ENCODE data around the gene DEGS1.

DEGS1 gene

DNA sequence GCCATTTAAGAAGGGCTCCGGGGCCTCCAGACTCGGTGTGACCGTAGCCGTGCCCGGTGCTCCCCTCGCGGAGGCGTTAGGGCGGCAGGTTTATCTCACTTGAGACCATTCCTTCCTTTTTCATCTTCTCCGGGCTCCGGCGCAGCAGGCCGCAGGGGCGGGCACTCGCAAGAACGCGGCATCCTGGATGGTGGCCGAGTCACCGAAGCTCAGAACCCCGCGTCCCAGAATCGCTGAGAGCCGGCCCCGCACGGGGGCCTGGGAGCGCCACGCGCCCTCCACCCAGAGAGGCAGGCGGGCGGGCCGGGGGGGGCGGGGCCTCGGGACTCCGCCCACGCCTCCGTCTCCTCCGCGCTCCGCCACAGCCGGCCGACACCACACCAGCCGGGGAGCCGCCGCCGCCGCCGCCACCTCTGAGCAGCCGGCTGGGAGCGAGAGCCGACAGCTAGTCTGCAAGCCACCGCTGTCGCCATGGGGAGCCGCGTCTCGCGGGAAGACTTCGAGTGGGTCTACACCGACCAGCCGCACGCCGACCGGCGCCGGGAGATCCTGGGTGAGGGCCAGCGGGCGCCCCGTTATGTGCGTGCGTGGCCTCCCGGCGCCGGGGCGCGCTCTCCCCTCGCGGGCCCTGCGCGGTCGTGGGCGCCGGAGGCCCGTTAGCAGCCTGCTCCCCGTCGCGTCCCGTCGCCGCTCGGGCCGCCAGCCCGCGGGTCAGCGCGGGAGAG lies at the start of gene DEGS1:
Gene DEGS1, plus strand, starts transcription at position 375 of the 725 bp plus-strand sequence. Its CDS starts 97 bp downstream, at position 472.
- DNase-seq, result peak; percentile 86

DNA sequence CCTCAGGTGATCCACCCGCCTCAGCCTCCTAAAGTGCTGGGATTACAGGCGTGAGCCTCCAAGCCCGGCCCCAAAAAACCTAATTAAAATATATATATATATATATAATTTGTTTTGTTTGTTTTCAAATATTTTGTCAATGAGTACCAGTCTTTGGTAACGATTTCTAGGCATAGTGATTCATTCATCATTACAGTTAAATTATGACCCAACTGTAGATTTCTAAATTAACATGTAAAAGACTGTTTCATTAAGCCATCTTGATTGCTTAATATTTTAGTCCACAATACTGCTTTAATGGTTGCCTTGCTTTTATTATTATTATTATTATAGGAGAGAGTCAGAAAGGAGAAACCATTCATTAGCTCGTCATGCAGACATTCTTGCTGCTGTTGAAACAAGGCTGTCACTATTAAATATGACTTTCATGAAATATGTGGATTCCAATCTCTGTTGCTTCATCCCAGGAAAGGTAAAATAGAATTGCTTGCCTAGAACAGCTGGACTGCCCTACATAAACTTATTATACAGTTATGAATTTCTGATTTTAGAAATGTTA lies 49.2 kb upstream of the DEGS1 start:
- no peak for DNase-seq

GRCh38 chr1:224137518-224137917 lies 45.5 kb upstream of the DEGS1 start:
- DNase-seq, result no peak

GRCh38 chr1:224138198-224138597 lies 44.8 kb upstream of the DEGS1 start:
- DNase-seq, result no peak

DNA sequence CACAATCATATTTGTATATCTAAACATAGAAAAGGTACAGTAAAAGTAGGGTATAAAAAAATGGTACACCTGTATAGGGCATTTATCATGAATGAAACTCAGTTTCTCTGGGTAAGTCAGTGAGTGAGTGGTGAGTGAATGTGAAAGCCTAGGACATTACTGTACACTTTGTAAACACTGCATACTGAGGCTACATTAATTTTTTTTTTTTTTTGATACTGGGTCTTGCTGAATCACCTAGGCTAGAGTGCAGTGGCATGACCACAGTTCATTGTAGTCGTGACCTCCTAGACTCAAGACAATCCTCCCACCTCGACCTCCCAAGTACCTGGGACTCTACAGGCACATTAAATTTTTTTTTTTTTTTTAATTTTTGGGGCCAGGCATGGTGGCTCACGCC lies 41.3 kb upstream of the DEGS1 start:
- no peak for DNase-seq

DNA sequence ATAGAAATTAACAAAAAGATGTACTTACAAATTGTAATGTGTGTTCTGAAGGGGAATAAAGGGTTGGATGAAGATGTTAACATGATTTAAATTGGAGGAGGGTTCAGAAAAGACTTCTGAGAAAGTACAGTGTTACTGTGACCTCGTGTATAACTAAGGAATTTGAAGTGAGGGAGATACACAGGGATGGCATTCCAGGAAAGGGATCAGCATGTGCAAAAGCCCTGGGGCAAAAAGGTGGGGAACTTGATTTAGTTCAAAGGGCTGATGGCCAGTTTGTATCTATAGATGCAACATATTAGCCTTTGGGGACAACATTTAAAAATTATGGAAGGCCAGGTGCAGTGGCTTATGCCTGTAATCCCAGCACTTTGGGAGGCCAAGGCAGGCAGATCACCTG lies 33.3 kb upstream of the DEGS1 start:
- DNase-seq, result no peak

DNA sequence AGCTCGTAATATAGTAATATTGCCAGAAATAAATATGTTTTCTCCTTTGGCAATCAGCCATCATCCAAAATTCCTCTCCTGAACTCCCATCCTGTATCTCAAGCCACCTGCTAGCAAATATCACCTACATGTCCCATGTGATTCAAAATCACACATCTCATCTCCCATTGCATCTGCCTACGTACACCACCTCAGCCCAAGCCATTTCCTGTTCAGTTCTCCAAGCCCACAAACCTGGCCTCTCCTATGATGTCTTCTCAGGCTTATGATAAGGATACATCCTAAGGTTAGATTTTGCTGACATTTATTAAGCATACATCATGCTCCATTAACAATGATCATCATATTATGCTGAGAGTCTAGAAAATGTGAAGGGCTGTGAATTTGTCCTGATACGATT lies 31.9 kb upstream of the DEGS1 start:
- no peak for DNase-seq

- no peak for DNase-seq
Observed at GRCh38 chr1:224157316-224157715, 25.7 kb upstream of the DEGS1 start.

DNA sequence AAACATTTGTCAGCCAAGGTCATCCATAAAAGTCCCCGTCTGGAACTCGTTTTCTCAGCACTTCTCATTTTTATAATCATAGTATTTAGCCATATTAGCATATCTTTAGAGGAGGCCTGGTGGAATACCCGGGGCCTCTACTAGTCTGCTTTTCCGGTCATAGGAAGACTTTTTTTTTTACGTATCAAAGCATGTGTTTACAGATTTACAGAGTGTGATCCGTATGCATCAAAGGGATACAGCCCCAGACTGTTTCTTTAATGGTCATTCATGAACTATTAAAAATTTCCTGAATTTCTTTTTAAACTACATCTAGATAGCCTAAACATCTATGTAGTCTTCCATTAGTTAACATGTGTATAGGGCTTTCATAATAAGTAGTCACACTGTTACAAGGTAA lies 23.5 kb upstream of the DEGS1 start:
- no peak for DNase-seq

GRCh38 chr1:224160171-224160682 lies 22.8 kb upstream of the DEGS1 start:
- no peak for DNase-seq

DNA sequence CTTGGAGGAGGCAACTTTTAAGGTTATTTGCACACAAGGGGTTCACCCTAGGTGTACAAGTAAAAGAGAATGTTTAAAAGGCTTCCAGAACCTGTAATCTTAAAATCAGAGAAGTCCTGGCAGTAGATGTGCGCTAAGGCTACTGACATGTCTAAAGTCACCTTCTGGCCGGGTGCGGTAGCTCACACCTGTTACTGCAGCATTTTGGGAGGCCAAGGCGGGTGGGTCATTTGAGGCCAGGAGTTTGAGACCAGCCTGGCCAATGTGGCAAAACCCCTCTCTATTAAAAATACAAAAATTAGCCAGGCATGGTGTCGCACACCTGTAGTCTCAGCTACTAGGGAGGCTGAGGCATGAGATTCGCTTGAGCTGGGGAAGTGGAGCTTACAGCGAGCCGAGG lies 20.3 kb upstream of the DEGS1 start:
- no peak for DNase-seq

DNA sequence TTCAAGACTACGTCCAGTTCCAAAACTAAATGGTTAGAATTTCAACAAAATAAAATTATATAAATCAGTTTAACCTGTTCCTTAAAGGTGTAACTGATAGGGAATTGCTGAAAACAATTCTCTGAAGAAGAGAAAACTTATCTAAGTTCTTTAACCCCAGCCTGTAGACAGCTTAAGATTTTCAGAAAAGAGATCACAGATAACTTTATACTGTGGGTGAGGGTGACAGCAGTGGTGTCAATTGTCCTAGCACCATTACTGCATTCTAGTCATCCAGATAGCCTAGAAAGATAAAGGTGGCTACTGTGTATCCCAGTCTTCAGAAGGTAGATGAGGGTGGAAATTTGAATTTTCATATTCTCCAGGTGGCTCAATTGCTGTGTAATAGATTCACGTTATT lies 19.7 kb upstream of the DEGS1 start:
- DNase-seq, result no peak

DNA sequence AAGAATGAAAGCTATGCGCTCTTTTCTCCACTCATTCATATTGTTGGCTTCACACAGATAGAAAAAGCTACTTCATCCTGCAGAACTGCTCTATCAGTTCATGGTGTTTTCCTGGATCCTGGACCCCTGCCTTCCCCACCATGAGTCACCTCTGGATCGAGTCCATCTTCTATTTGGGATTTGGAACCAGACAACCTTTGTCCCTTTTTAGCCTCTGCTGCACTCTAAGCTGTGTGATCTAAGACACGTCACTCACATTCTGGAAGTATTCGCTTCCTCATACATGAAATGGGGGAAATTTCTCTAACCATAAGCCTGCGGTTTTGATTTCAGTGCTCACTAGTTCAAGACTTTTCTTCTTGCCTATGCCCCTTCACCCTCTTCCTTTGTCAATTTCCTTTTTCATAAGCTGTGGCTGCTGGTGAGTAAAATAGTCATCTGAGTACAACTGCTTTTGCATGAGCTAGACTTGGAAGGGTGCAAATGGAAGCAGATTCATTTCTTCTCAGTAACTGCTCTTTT lies 14.1 kb upstream of the DEGS1 start:
- DNase-seq, result peak; percentile 69

- no peak for DNase-seq
Observed at GRCh38 chr1:224169718-224170270, 13.2 kb upstream of the DEGS1 start.

- DNase-seq, result no peak
Observed at GRCh38 chr1:224170343-224170742, 12.7 kb upstream of the DEGS1 start.

DNA sequence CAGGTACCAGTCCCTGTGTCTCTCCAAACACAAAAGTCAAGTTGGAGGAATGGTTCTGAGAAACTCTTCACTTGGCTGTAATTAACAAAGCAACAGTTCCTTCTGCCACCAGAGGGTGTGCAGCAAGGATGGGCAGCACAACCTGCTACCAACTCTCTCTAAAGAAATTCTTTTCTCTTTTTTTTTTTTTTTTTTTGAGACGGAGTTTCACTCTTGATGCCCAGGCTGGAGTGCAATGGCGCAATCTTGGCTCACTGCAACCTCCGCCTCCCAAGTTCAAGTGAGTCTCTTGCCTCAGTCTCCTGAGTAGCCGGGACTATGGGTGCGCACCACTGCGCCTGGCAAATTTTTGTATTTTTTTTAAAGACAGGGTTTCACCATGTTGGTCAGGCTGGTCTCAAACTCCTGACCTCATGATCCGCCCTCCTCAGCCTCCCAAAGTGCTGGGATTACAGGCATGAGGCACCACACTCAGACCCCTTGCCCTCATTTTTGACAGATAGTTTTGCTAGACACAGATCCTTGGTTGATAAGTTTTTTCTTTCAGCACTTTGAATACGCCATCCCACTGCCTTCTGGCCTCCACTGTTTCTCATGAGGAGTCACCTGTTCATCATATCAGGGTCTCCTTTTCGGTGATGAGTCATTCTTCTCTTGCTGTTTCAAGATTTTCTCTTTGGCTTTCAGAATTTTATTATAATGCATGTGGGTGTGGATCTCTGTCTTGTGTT lies 12.1 kb upstream of the DEGS1 start:
- DNase-seq, result peak; percentile 63

GRCh38 chr1:224172229-224172628 lies 10.8 kb upstream of the DEGS1 start:
- no peak for DNase-seq

DNA sequence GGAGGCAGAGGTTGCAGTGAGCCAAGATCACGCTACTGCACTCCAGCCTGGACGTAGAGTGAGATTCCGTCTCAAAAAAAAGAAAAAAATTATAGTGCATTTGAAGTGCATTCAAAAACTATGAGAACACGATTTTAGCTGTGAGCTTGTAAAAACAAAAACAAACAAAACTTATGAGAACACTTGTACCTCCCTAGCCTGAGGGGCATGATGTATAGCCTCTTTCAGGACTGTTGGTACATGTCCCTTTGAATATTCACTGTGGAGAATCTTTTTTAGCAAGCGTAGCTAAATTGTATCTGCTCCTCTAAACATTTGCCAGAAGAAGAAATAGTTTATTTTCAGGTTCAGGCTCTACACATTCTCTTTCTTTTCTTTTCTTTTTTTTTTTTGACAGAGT lies 9.5 kb upstream of the DEGS1 start:
- no peak for DNase-seq

GRCh38 chr1:224175617-224176016 lies 7.4 kb upstream of the DEGS1 start:
- DNase-seq, result peak; percentile 63

- no peak for DNase-seq
Observed at GRCh38 chr1:224177356-224177999, 5.6 kb upstream of the DEGS1 start.

DNA sequence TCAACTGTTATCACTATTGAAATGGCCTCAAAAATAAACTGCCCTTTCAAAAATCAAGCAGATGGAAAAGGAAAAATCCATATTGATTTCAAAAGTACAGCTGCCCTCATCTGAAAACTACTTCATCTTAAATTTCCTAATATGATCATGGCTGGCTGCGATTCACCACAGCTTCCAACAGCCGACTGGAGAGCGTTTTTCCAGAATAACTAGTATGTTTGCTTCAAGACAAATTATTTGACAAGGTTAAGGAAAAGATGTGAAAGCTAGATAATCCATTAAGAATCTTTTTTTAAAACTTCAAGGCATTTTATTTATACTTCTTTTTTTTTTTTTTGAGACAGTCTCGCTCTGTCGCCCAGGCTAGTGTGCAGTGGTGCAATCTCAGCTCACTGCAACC lies 4.1 kb upstream of the DEGS1 start:
- no peak for DNase-seq

- DNase-seq, result no peak
Observed at GRCh38 chr1:224180783-224181452, 2.1 kb upstream of the DEGS1 start.

Data from CD4-positive, alpha-beta T cell treated with Interleukin-17A for 1 hour (primary cell).